KMS-11 (cell line): ENCODE results near the gene CAMK2G.

ENCODE experiments used
- H2AFZ ChIP-seq: fragments of 200-600 bp; sonication (generic); 2 replicates; pipeline ENCODE4 v1.6.1; 2016; ENCODE audit warnings: antibody characterized with exemption, mixed run types, low read depth
- H3K27ac ChIP-seq: fragments of 200-600 bp; sonication (generic); 2 replicates; pipeline ENCODE4 v1.6.1; 2016; ENCODE audit warnings: mild to moderate bottlenecking, mixed run types
- H3K27me3 ChIP-seq: fragments of 200-600 bp; sonication (generic); 2 replicates; pipeline ENCODE4 v1.6.1; 2017; ENCODE audit warnings: mild to moderate bottlenecking, low read depth, mixed run types, moderate library complexity; ENCODE audit not compliant: insufficient read depth
- H3K36me3 ChIP-seq: fragments of 200-600 bp; sonication (generic); 2 replicates; pipeline ENCODE4 v1.6.1; 2017; ENCODE audit warnings: mild to moderate bottlenecking, mixed run types; ENCODE audit not compliant: insufficient read depth
- H3K4me1 ChIP-seq: fragments of 200-600 bp; sonication (generic); 2 replicates; pipeline ENCODE4 v1.6.1; 2016; ENCODE audit warnings: mild to moderate bottlenecking, low read depth, mixed run types; ENCODE audit not compliant: poor library complexity, severe bottlenecking
- H3K4me2 ChIP-seq: fragments of 200-600 bp; sonication (generic); 2 replicates; pipeline ENCODE4 v1.7.0; 2016; ENCODE audit warnings: mild to moderate bottlenecking, mixed run types
- H3K4me3 ChIP-seq: fragments of 200-600 bp; sonication (generic); IDR thresholded peaks from 2 replicates; pipeline ENCODE4 v1.6.1; 2017; ENCODE audit warnings: low read depth, low read length, mixed read lengths; ENCODE audit not compliant: insufficient read depth
- H3K79me2 ChIP-seq: fragments of 200-600 bp; sonication (generic); 2 replicates; pipeline ENCODE4 v1.6.1; 2016; ENCODE audit warnings: low read depth, mixed run types; ENCODE audit not compliant: insufficient read depth
- H3K9ac ChIP-seq: fragments of 200-600 bp; sonication (generic); 2 replicates; pipeline ENCODE4 v1.6.1; 2016; ENCODE audit warnings: mild to moderate bottlenecking, mixed run types
- H4K20me1 ChIP-seq: fragments of 200-600 bp; sonication (generic); 2 replicates; pipeline ENCODE4 v1.6.1; 2016; ENCODE audit warnings: mild to moderate bottlenecking, mixed run types; ENCODE audit not compliant: insufficient read depth
- CTCF ChIP-seq: fragments of 200-600 bp; sonication (generic); conservative IDR thresholded peaks from 2 replicates; pipeline ENCODE4 v1.6.1; 2017; ENCODE audit warnings: low read depth, mild to moderate bottlenecking, antibody characterized with exemption, low read length, moderate library complexity, mixed read lengths

CAMK2G gene

GRCh38 chr10:73812657-73813056 is 61.7 kb downstream of the CAMK2G start:
- H3K79me2 ChIP-seq: no peaks in the 10 kb centered on the region
- peak overlapping the region; percentile 13; the same call in 1 of the 2 replicates for H3K27ac ChIP-seq

GRCh38 chr10:73810735-73811465 is 63.5 kb downstream of the CAMK2G start:
- TF ChIP-seq CTCF: no peak
- Histone ChIP-seq H2AFZ (peak overlapping the region; percentile 59), H3K79me2 (no peaks in the 10 kb centered on the region), H3K9ac (peak overlapping the region; percentile 57), H3K27me3 (no peaks in the 10 kb centered on the region), H3K36me3 (no peaks in the 10 kb centered on the region), H3K4me3 (no peak overlapping the region), H4K20me1 (no peaks in the 10 kb centered on the region), H3K27ac (peak overlapping the region; percentile 49; the same call in 1 of the 2 replicates), H3K4me2 (peak overlapping the region; percentile 62), H3K4me1 (peaks cover 8% of the 10 kb centered on the region)

More at GRCh38 chr10:73812657-73813056, 61.7 kb downstream of the CAMK2G start:
- Histone ChIP-seq H3K4me2 (no peak overlapping the region), H3K27me3 (no peaks in the 10 kb centered on the region), H3K4me3 (no peak overlapping the region), H3K36me3 (no peaks in the 10 kb centered on the region), H3K4me1 (peaks cover 8% of the 10 kb centered on the region), H3K9ac (no peak overlapping the region), H2AFZ (no peak overlapping the region), H4K20me1 (no peaks in the 10 kb centered on the region)
- no peak for TF ChIP-seq CTCF

GRCh38 chr10:73810358-73810734 is 64.0 kb downstream of the CAMK2G start:
- Histone ChIP-seq H3K36me3 (no peaks in the 10 kb centered on the region), H3K4me1 (peaks cover 14% of the 10 kb centered on the region), H3K27me3 (no peaks in the 10 kb centered on the region), H2AFZ (peak overlapping the region; percentile 59; the same call in 1 of the 2 replicates), H3K79me2 (no peaks in the 10 kb centered on the region), H4K20me1 (no peaks in the 10 kb centered on the region), H3K4me3 (no peak overlapping the region), H3K9ac (peak overlapping the region; percentile 57; the same call in 1 of the 2 replicates), H3K27ac (no peak overlapping the region; the same call in 1 of the 2 replicates), H3K4me2 (peak overlapping the region; percentile 62)
- TF ChIP-seq CTCF: no peak

GRCh38 chr10:73809061-73809818 is 65.1 kb downstream of the CAMK2G start:
- H2AFZ ChIP-seq: no peak overlapping the region
- no peak overlapping the region for H3K27ac ChIP-seq
- no peaks in the 10 kb centered on the region for H3K27me3 ChIP-seq
- H3K36me3 ChIP-seq: no peaks in the 10 kb centered on the region
- no peak overlapping the region for H3K4me3 ChIP-seq
- H3K79me2 ChIP-seq: no peaks in the 10 kb centered on the region
- H3K9ac ChIP-seq: no peak overlapping the region
- no peak overlapping the region for H3K4me2 ChIP-seq
- no peaks in the 10 kb centered on the region for H4K20me1 ChIP-seq
- TF ChIP-seq CTCF: no peak
- peaks cover 25% of the 10 kb centered on the region for H3K4me1 ChIP-seq
